ENCODE data around the gene SLC44A3.

GRCh38 chr1:94851571-94851970 is 31.4 kb downstream of the SLC44A3 start:
- TF ChIP-seq, protein P1, sequence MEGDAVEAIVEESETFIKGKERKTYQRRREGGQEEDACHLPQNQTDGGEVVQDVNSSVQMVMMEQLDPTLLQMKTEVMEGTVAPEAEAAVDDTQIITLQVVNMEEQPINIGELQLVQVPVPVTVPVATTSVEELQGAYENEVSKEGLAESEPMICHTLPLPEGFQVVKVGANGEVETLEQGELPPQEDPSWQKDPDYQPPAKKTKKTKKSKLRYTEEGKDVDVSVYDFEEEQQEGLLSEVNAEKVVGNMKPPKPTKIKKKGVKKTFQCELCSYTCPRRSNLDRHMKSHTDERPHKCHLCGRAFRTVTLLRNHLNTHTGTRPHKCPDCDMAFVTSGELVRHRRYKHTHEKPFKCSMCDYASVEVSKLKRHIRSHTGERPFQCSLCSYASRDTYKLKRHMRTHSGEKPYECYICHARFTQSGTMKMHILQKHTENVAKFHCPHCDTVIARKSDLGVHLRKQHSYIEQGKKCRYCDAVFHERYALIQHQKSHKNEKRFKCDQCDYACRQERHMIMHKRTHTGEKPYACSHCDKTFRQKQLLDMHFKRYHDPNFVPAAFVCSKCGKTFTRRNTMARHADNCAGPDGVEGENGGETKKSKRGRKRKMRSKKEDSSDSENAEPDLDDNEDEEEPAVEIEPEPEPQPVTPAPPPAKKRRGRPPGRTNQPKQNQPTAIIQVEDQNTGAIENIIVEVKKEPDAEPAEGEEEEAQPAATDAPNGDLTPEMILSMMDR (tag by site-specific recombination; IDR thresholded peaks at IDR 0.05), result no peak
- TF ChIP-seq REST (tag by site-specific recombination; IDR thresholded peaks at IDR 0.05), result no peak
- TF ChIP-seq ZNF544 (tag by site-specific recombination; IDR thresholded peaks at IDR 0.05), result no peak
- TF ChIP-seq, protein P2, sequence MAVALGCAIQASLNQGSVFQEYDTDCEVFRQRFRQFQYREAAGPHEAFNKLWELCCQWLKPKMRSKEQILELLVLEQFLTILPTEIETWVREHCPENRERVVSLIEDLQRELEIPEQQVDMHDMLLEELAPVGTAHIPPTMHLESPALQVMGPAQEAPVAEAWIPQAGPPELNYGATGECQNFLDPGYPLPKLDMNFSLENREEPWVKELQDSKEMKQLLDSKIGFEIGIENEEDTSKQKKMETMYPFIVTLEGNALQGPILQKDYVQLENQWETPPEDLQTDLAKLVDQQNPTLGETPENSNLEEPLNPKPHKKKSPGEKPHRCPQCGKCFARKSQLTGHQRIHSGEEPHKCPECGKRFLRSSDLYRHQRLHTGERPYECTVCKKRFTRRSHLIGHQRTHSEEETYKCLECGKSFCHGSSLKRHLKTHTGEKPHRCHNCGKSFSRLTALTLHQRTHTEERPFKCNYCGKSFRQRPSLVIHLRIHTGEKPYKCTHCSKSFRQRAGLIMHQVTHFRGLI (tag by site-specific recombination; IDR thresholded peaks at IDR 0.05), result no peak
- no peak for TF ChIP-seq ZNF561 (tag by site-specific recombination; IDR thresholded peaks at IDR 0.05; ENCODE audit: borderline replicate concordance)
